ENCODE data around the gene RAD1.
"Not testable (repeated sequence)": the region's sequence is repeated elsewhere in the genome, so short reads cannot be mapped to it uniquely, and the experiment has no call there.

Gene RAD1, protein sequence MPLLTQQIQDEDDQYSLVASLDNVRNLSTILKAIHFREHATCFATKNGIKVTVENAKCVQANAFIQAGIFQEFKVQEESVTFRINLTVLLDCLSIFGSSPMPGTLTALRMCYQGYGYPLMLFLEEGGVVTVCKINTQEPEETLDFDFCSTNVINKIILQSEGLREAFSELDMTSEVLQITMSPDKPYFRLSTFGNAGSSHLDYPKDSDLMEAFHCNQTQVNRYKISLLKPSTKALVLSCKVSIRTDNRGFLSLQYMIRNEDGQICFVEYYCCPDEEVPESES

DNA sequence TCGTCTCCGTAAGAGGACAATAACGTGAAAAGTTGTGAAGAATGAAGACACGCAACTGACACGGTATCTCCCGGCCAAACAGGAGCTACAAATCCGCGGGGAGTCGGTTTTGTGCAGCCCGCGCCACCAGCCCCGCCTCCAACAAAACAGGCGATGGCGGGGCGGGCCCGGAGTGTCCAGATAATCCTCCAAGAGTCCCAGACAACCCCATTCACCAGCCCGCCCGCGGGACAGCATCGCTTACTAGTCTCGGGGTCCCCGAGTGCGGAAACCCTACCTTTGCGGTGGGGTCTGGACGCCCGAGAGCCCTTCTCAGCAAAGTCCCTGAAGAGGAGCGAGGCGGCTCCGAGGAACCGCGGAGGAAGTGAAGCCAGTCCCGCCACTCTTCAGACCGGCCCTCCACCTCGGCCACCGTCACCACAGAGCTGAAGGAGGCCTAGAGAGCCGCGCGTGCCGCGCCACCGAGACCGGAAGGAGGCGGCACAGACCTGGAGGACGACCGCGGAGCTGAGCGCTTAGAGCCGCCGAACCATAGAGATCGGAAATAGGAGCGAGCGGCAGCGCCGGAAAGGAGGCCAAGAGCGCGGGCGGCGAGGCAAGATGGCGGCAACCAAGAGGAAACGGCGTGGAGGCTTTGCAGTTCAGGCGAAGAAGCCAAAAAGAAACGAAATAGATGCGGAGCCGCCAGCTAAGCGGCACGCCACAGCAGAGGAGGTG lies at the start of gene RAD1, which contains the start of gene BRIX1:
Gene RAD1 (minus strand): TSS at position 366 of the 717 bp plus-strand sequence. CDS start 612 bp downstream, outside the sequence.
Gene BRIX1 (plus strand): TSS at position 573 of the 717 bp plus-strand sequence. CDS start 28 bp downstream, at position 601.
- DNase-seq: peak; percentile 88

DNA sequence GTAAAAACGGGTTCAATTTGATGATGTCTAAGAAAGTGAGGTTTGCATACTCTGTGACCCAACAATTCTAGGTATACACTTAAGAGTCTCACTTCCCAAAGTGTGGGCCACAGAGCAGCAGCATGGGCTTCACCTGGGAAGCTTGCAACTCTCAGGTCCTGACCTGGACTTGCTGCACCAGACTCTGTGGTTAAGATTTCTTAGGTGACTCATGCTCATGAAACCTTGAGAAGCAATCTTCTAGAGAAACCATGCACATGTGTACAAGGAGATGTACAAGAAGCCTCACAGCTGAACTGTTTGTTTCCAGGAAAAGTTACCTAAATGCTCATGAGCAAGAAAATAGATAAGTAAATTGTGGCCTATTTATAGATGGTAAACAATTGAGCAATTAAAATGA lies 44.0 kb upstream of the RAD1 start:
- no peak for DNase-seq

DNA sequence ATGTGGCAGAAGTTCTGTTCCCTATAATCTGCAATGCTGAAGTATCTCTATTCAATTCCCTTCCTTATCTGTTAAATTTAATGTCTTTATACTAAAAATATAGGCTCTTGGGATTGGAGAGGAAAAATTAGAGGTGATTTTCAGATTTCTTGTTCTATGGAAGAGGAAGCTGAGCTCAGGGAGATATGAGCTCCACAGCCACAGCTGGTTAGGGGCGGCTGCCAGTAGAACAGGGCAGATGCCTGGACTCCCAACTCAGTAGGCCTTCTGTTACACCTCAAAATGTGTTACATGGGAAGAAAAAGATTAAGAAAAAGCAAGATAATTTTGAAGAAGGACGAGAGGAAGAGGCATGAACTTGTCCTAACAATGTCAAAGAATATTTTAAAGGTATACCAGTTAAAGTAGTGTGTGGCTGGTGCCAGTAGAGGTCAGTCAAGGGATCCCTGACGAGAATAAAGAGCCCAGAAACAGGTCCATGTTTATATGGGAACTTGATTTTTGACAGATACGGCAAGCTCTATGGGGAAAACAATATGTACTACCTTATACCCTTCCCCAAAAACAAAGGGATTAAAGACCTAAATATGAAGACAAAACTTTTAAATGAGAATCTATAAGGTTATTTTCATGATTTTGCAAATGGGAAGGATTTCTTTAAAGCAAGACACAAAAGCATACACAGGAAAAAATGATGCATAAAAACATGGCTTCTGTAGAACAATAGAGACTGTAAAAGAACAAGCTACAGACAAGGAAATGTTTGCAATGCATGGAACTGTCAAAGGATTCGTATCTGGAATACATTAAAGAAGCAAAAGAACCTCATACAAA lies 42.8 kb upstream of the RAD1 start:
- no peak for DNase-seq

DNA sequence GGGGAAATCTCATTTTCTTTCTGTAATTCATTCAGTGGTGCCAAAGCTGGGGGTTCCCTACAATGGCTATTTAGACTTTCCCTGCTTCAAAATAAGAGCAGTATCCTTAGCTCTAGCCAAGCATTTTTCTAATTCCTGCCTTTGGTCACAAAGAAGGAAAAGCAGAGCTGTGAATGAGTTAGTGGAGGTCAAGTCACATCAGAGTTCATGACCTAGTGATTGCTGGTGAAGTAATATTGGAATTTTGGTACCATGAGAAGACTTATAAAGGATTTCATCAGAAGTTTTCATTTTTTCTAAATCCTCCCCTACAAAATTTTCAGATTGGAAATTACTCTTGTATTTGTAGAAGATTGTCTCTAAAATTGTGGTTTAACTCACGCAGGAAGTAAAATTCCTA lies 42.0 kb upstream of the RAD1 start:
- no peak for DNase-seq

DNA sequence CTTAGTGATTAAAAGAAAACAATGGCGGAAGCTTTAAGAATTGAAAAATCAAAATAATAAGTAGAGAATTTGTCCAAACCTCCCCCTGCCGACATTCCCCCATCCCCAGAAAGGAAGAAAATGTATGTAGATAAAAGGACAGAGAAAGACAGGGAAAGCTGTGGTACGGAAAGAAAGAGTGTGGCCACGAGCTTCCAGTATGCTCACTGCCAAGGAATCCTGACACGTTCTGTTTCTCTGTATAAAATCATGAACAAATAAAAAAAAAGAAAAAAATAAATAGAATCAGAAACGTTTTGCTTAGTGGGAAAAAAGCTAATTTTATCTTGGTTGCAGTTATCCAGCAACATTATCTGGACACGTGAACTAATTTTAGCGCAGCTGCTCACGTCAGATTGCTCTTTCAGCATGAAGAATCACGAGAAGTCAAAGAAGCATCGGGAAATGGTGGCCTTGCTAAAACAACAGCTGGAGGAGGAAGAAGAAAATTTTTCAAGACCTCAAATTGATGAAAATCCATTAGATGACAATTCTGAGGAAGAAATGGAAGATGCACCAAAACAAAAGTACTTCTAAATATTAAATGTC lies 29.2 kb upstream of the RAD1 start:
- DNase-seq: no peak

DNA sequence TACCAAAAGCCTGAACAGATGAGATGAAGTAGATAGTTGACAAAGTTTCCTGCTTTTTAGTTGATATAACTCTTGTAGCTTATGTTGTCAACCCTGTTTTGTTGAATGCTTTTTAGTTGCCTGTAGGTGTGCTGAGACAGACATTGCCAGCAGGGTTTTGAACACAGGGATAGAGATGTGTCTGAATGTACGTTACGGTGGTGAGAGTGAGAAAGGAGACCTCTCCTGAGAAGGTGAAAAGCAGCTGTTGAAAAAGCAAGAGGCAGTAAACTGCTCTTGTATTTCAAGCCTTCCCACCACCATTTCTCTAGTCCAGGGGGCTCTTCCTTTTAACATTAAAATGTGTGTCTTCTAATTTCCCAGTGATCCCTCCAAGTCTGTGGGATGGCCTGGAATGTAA lies 28.7 kb upstream of the RAD1 start:
- DNase-seq: no peak

DNA sequence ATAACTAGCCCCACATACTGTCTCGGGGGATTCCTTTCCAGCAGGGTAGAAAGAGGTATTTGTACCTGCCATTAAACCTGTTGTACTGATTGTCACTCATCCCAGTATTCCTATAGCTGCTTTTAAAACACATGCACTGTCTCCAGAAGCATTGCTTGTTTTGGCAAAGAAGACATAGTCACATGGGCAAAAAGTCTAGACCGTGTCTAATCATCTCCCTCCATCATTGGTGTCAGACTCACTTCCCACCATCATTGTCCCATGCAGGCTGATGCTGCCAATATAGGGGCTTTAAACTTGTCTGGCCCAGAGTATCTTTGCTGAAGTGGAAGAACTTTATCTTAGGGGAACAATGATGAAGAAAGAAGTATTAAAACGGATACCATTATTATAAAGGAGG lies 26.6 kb upstream of the RAD1 start:
- no peak for DNase-seq

DNA sequence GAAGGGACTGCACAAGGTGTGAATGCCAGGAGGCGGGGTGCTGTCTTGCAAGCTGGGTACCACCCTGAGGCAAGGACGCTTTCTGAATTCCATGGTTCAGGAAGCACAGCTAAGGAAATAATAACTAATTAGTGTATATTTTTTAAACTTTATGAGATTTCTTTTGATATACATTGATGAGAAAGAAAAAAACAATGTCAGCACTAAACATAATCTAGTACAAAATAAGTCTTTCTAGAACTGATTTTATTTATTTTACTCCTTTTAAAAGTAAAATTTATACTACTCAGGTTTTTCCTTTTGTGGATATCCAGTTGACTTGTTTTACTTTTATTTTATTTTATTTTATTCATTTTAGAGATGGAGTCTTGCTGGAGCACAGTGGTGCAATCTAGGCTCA lies 17.6 kb upstream of the RAD1 start:
- no peak for DNase-seq

DNA sequence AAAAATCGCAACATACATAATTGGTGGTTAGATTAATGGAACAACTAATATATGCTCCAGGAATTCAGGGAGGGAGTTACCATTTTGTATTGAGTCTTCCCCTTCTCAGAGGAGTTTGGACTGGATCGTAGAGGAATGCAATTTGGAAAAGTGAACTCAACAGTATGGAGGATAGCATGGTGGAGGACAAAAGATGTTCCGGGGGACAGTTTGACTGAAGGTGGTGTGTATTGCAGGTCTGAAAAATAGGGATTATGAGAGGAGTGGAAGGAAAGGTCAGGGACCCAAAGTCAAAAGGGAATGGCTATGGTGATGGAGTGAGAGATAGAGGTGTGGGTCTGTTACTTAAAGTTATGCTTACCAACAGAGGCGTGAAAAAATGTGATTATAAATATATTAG lies 15.6 kb upstream of the RAD1 start:
- no peak for DNase-seq

DNA sequence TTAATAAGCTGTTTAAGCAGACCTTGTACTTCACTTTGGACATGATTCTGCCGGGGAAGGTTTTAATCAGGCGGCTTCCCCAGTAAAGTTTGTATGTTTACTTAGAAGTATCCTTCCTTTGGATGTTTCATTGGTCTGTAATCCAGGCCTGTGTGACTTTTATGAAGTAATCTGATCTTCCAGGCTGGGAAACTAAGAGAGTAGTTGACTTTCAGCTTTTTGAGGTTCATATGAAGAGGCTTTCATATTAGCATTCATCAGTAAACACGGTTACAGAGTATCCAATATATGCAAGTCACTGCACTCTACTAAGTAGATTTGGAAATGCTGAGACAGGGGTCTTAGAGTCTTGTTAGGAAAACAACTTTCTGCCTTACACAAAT lies 15.1 kb upstream of the RAD1 start:
- DNase-seq: no peak

DNA sequence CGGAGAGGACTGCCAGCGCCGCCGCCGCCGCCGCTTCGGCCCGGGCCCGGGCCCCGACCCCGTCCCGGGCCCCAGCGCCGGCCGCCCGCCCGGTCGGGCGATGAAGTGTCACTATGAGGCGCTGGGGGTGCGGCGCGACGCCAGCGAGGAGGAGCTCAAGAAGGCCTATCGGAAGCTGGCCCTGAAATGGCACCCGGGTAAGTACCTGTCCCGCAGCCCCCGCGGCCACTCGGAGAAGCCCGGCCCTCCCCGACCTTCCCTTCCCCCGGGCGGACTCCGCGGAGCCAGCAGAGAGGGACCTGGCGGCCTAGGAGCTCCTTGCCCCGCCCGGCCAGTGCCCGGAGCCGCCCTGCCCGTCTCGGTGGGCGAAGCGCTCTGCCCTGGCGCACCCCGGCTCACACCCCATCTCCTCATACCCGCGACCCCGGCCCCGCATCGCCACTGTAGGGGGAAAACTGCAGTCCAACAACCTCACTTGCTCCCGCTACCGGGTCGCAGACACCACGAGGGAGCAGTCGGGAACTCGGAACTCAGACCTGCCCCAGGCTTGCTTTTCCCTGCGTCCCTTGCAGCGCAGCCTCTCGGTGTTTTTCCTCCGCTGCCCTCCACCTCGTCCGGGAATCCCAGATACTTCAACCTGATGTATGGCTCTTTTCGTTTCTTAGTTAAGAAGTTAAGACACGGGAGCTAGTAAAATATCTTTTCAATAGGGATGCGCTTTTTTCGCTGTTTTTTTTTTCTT lies 14.6 kb upstream of the RAD1 start:
- DNase-seq: peak; percentile 36

DNA sequence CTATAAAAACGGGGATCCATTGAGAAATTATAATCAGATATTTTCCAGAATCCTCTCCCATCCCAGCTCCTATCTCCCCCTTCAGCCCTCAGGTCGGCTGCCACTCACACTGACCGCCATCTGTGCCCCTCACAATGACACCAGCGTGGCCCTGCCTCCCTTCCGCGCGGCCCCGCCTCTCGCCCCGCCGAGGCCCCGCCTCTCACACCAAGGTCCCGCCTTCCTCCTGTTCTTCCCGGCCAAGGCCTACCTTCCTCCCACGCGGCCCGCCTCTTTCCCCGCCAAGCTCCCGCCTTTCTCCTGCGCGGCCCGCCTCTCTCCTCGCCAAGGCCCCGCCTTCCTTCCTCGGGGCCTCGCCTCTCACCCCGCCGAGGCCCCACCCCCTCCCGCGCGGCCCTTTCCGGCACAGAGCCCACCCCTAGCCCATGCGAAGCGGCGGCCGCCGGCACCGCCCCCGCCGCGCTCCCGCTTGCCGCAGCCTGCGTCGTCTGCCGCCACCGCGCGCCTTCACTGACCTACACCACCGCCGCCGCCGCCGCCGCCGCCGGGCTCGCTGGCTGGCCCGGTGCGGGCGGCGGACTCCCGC lies 13.9 kb upstream of the RAD1 start, which contains the start of gene DNAJC21:
Gene DNAJC21 (plus strand): TSS at position 426 of the 586 bp plus-strand sequence. CDS start 261 bp downstream, outside the sequence.
- DNase-seq: peak; percentile 95

DNA sequence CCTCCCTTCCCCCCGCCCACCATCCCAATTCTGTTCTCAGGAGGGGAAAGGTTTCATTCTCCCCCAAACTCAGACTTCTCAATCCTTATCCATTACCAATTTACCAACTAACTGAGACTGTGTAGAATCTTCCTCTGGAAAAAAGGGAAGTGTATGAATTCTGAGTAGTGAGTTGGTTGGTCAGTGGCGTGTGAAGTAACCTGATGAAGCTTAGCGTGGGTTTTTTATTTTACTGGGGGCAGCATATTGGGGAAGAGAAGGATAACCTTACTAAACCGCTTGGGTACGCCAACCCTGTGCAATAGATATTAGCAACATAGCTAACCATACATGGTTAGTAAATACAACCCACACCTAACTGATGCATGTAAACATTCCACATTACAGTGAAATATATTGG lies 13.0 kb upstream of the RAD1 start:
- DNase-seq: no peak

DNA sequence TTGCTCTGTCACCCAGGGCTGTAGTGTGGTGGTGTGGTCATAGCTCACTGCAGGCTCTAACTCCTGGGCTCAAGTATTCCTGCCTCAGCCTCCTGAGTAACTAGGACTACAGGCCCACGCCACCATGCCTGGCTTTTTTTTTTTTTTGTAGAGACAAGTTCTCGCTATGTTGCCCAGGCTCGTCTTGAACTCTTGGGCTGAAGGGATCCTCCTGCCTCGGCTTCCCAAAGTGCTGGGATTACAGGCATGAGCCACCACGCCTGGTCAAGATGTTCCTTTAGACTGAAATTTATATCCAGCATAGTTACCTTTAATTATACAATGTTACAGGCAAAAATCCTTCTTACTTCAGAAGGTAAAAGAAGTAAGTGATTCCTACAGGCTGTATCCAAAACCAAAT lies 12.5 kb upstream of the RAD1 start:
- no peak for DNase-seq

DNA sequence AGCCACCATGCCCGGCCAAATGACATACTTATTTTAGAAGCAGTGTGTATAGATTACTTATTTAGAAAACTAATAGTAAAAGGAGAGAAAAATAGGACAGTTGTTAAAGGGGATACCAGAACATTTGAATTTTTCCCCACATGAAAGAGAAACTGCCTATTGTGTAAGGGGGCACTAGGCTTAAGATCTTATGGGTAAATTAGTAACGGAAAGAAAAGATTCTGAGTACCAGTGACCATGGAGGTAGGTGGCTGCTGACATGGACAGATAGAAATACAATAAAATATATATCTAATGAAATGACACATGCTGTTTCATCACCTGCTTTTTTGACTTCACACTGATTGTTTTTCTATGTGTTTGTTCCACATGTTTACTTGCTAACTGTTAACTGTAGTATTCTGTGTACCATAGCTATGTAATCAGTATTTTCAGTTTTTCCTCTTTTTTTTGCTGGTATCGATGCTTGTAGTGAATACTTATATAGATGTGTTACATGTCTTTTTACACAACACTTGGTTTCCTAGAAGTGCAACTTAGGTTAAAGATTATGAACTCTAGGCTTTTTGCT lies 11.1 kb upstream of the RAD1 start:
- DNase-seq: no peak

DNA sequence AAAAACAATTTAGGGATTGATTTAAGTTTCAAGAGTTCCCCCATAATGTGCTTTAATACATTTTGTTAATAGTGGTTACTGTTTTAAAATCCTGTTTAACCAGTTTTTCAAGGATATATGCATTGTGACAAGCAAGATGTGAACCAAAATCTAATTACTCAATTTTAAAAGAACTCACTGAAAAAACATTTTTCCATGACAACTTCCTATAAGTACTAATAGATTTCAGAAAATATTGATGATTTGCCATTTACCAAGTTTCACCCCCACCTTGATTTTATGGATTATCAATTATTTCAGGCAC lies 9.1 kb upstream of the RAD1 start:
- DNase-seq: no peak

DNA sequence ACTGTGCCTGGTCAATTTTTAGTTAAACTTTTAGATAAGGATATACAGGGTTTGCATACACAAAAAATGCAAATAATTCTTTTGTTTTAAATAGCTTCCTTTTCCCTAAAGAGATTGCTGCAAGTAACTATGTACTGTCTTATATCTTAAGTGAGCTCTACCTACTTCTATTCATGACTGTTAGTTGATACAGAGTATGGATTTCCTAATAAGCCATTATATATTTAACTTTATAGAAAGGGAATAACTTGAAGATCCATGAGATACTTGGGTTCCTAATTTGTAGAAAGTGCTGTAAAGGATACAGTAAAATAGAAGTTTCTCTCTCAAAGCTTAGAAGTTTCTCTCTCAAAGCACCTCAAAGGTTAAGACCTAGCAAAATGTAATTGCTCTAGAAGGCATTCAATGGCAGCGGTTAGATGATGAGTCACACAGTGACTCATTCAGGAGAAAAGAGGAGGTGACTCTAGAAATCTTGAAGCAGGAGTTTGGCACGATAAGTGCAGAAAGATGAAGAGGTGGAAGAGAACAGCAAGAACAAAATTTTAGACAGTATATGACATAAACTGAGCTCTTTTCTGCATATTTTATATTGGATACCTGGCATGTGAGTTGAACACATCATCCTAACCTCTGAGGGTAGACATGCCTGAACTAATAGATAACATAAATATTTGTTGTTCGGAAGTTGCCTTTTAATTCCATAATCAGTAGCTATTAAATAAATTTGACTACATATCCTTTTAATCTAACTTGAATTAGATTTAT lies 8.6 kb upstream of the RAD1 start:
- no peak for DNase-seq

DNA sequence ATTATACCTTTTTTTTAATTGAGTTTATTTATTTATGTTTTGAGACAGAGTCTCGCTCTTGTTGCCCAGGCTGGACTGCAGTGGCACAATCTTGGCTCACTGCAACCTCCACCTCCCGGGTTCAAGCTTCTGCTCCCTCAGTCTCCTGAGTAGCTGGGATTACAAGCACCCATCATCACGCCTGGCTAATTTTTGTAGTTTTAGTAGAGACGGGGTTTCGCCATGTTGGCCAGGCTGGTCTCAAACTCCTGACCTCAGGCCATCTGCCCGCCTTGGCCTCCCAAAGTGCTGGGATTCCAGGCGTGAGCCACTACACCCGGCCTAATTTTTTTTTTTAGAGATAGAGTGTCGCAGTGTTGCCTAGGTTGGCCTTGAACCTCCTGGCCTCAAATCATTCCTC lies 8.0 kb upstream of the RAD1 start:
- DNase-seq: not testable (repeated sequence)

DNA sequence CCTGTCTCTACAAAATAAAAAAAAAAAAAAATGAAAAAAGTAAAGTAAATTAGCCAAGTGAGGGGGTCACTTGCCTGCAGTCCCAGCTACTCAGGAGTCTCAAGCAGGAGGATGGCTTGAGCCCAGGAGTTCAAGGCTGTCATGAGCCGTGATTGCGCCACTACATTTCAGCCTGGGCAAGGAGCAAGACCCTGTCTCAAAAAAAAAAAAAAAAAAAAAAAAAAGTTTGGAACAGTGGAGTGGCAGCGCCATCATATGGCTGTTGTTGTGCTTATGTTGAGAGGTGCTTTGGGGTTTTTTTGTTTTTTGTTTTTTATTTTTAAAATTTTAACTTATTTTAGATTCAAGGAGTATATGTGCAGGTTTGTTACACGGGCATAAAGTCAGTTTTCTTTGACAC lies 3.8 kb upstream of the RAD1 start:
- DNase-seq: no peak

DNA sequence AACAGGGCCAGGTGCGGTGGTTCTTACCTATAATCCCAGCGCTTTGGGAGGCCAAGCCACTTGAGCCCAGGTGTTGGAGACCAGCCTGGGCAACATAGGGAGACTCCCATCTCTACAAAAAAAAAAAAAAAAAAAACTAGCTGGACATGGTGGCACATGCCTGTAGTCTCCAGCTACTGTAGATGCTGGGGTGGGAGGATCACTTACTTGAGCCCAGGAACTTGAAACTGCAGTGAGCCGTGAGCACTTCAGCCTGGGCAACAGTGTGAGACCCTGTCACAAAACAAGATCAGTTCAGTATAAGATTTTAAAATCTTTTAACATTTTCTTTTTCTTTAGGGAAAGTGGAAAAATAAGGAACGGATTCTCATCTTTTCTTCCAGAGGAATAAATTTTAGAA lies 2.7 kb upstream of the RAD1 start:
- no peak for DNase-seq

DNA sequence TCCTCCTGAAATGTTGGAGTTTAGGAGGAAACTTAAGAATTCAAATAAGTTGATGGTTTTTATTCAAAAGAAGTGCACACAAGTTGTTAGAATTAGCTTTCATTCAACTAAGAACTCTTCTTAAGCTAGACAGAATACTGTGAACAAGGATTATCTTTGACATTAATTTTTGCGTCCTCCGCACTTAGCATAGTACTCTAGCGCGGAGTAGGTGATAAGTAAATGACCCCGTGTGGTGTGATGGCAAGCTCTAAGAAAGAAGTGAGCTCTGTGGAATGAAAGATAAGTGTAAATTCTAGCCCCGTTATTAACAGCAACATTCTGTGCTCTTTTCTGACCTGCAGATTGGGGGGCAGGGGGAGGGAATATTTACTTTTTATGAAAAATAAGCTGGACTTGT lies 1.2 kb upstream of the RAD1 start:
- DNase-seq: no peak
